ENCODE data around the gene EXOG. TPM values are rescaled to one million over a fixed set of nuclear protein-coding genes. Genes with fewer than 3 reads are reported as not detected.

EXOG gene
- total and polyA plus RNA-seq, 12 donors = 10.7 to 39.9 (median 25.4) TPM

DNA sequence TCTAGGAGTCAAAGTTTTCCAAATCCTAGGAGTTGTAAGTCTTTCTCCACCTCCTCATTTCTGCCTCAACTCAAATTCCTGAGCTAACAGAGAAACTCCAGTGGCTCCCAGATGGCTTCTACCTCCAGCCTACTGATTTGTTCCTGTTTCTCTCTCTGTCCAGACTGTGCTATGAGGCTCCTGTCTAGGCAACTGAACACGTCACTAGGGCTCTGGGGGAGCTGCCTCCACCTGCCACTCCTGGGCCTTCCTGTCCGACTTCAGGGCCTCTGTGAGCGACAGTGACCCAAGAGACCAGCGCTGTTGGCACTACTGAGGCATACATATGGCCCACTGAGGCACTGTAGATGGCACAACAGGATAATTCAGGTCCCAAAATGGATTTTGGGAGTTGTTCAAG, 71.4 kb downstream of the EXOG start:
- no peaks in the 10 kb centered on the region for H3K4me1 ChIP-seq
- peaks cover 0 to 52% (median 0%) of the 10 kb centered on the region in 9 donors for H3K36me3 ChIP-seq
- H3K27me3 ChIP-seq = no peaks in the 10 kb centered on the region
- peak overlapping the region in 4 of 10 donors; percentile 16 to 53 (median 44) for H3K27ac ChIP-seq
- no peak overlapping the region for H3K4me3 ChIP-seq
- ATAC-seq = peak in 1 of 8 donors; percentile 15
- intact Hi-C loops (cut with DNase I) = no loop called here
- TF ChIP-seq, protein P1, sequence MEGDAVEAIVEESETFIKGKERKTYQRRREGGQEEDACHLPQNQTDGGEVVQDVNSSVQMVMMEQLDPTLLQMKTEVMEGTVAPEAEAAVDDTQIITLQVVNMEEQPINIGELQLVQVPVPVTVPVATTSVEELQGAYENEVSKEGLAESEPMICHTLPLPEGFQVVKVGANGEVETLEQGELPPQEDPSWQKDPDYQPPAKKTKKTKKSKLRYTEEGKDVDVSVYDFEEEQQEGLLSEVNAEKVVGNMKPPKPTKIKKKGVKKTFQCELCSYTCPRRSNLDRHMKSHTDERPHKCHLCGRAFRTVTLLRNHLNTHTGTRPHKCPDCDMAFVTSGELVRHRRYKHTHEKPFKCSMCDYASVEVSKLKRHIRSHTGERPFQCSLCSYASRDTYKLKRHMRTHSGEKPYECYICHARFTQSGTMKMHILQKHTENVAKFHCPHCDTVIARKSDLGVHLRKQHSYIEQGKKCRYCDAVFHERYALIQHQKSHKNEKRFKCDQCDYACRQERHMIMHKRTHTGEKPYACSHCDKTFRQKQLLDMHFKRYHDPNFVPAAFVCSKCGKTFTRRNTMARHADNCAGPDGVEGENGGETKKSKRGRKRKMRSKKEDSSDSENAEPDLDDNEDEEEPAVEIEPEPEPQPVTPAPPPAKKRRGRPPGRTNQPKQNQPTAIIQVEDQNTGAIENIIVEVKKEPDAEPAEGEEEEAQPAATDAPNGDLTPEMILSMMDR (IDR thresholded peaks at IDR 0.05) = no peak
- peaks cover 0 to 15% (median 0%) of the 10 kb centered on the region in 11 donors for H3K9me3 ChIP-seq
- WGBS, 2 donors = 71 to 89% methylated on average over 4 of the region's 4 CpGs
- peak in 1 of 2 donors; percentile 1 for DNase-seq

DNA sequence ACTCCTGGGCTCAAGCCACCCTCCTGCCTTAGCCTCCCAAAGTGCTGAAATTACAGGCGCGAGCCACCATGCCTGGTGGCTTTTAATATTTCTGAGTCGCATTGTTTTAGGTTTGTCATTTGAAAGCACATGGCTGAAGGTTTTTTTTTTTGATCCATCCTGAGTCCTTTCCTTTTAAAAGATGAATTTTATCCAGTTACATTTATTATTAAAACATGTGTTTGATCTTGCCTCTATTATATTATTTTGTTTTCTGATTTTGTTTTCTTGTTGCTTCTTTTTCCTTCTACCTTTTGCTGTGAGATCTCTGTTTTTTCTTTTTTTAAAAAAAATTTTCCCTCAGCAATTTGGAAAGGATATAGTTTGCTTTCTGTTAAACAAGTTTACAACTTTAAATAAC, 77.0 kb downstream of the EXOG start:
- H3K27ac ChIP-seq = peak overlapping the region in 4 of 10 donors; percentile 32 to 98 (median 44)
- WGBS, 2 donors = 81 to 100% methylated on average over 3 of the region's 3 CpGs

DNA sequence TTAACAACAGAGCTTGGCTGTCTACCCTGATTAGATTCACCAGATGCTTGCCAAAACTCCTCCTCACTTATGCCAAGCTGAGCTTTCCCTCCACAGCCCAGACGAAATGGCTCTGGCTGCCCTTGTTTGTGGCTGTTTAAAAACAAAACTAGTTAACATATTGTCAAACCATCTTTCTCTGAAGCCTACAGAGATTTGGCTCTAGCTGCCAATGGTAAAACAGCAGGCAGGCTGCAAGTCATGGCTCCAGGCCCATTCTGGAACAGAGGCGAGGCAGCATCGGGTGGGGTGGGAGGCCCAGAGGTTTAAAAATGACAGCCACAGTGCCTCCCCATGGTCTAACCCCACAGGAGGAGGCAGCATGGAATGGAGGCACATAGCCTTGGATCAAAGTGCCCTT, 77.4 kb downstream of the EXOG start:
- peaks cover 0 to 37% (median 0%) of the 10 kb centered on the region in 9 donors for H3K36me3 ChIP-seq
- 44 to 56% methylated on average over 3 of the region's 3 CpGs for WGBS, 2 donors
- intact Hi-C loops (cut with DNase I) = no loop called here
- TF ChIP-seq, protein P1 (IDR thresholded peaks at IDR 0.05) = peak in 1 of 9 donors; percentile 26
- peaks cover 0 to 25% (median 6%) of the 10 kb centered on the region in 11 donors for H3K9me3 ChIP-seq
- H3K27me3 ChIP-seq = no peaks in the 10 kb centered on the region
- H3K4me1 ChIP-seq = peaks cover 0 to 41% (median 21%) of the 10 kb centered on the region in 9 donors
- peak overlapping the region in 5 of 10 donors; percentile 32 to 98 (median 47) for H3K27ac ChIP-seq
- DNase-seq (no peak), ATAC-seq (peak in 5 of 8 donors; percentile 32 to 58 (median 42))
- H3K4me3 ChIP-seq = no peak overlapping the region

More for the DNA sequence above, 77.0 kb downstream of the EXOG start:
- no peak for ATAC-seq
- Histone ChIP-seq H3K36me3 (peaks cover 0 to 39% (median 0%) of the 10 kb centered on the region in 9 donors), H3K4me1 (peaks cover 0 to 37% (median 17%) of the 10 kb centered on the region in 9 donors), H3K27me3 (no peaks in the 10 kb centered on the region), H3K9me3 (peaks cover 0 to 25% (median 6%) of the 10 kb centered on the region in 11 donors), H3K4me3 (no peak overlapping the region)
- intact Hi-C loops (cut with DNase I) = no loop called here
- no peak for DNase-seq
- TF ChIP-seq, protein P1 (IDR thresholded peaks at IDR 0.05) = no peak

DNA sequence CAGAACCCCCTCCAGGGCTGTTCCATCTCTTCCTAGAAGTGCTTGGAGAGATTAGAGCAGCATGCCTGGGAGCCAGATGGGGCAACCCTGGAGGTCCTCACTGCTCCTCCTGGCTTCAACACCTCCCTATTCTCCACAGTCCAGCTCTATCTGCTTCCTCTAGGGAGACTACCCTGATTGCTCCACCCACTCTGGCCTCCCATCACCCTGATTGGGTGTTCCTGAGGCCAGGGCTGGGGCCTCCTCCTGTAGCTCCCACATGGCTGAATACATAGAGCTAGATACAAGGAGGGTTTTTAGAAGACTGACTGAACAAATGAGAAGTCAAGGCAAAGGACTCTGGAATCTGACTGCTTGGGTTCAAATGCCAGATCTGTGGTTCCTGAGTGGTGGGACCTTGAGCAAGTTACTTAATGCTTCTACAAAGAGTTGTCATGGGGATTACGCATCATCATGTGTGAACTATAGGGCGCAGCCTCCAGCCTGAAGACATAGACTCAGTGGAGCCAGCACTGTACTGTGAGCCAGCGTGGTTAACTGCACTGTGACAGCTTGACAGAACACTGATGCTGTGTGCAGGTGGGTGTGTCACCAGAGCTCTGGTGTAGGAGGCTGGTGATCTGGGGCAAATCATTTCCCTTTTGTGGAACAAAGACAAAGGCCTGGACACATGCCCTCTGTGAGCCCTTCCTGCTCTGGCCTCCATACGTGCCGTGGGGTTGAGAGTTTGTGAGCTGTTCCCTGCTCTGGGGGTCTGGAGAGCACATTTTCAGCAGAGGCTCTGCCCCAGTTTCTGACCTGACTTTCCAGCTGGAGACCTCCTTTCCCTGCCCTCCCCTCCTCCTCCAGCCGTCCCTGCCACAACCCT, 78.5 kb downstream of the EXOG start:
- WGBS, 2 donors = 42 to 49% methylated on average over 6 of the region's 6 CpGs
- Histone ChIP-seq H3K4me1 (peaks cover 8 to 52% (median 32%) of the 10 kb centered on the region in 9 donors), H3K36me3 (peaks cover 0 to 37% (median 0%) of the 10 kb centered on the region in 9 donors), H3K9me3 (peaks cover 0 to 25% (median 6%) of the 10 kb centered on the region in 11 donors), H3K4me3 (no peak overlapping the region), H3K27ac (peak overlapping the region in 4 of 10 donors; percentile 32 to 98 (median 50)), H3K27me3 (no peaks in the 10 kb centered on the region)
- TF ChIP-seq, protein P1 (IDR thresholded peaks at IDR 0.05) = no peak
- ATAC-seq (no peak), DNase-seq (no peak)
- intact Hi-C loops (cut with DNase I) = loop anchor here in 2 of 10 donors (5.0 kb wide), 2 partner anchors 32 to 52 kb away; no protein-coding TSS in a partner anchor
